ENCODE data around the gene AGO4. TPM values are rescaled to one million over a fixed set of nuclear protein-coding genes. Genes with fewer than 3 reads are reported as not detected.
A peak's percentile ranks its signal among the peaks of the same experiment; 100 is the strongest.

The AGO4 gene
- polyA plus RNA-seq, 3 donors: 20.0 to 46.9 (median 24.0) TPM

- no peaks in the 10 kb centered on the region for H3K9me3 Mint-ChIP-seq
- H3K27me3 Mint-ChIP-seq (ENCODE audit: low read depth in 3 of 3): peaks cover 0 to 2% (median 1%) of the 10 kb centered on the region in 3 donors
- intact Hi-C loops (cut with micrococcal nuclease): no loop called here
- no peaks in the 10 kb centered on the region for H3K9me3 ChIP-seq (replicated peaks in 1 of 2; ENCODE audit: control insufficient read depth in 1 of 2, insufficient read depth in 1 of 2, low read length in 2 of 2)
- H3K79me2 ChIP-seq (ENCODE audit: insufficient read depth, low read length): peaks cover 55% of the 10 kb centered on the region
- TF ChIP-seq CTCF (IDR thresholded peaks at IDR 0.05): no peak
- no peak for DNase-seq
- peak overlapping the region; percentile 94 for H3K4me2 ChIP-seq (replicated peaks; ENCODE audit: extremely low read depth, low read length, poor library complexity, severe bottlenecking)
- peak overlapping the region; percentile 76 to 77 for H3K27ac ChIP-seq (ENCODE audit: low read depth in 1 of 2, low read length in 2 of 2)
- H3K4me1 Mint-ChIP-seq: peaks cover 18% of the 10 kb centered on the region
- WGBS (ENCODE audit: insufficient coverage): 75% methylated on average over 4 of the region's 19 CpGs
- no peaks in the 10 kb centered on the region for H3K27me3 ChIP-seq (ENCODE audit: control insufficient read depth in 2 of 2, insufficient read depth in 2 of 2, low read length in 2 of 2)
- peak overlapping the region; percentile 81 to 91 (median 87) for H3K27ac Mint-ChIP-seq
- no peaks in the 10 kb centered on the region for H4K20me1 ChIP-seq (ENCODE audit: insufficient read depth, low read length)
- peak overlapping the region; percentile 97 for H2AFZ ChIP-seq (ENCODE audit: insufficient read depth, low read depth, low read length, poor library complexity, severe bottlenecking)
- H3K9ac ChIP-seq (ENCODE audit: insufficient read depth, low read length, poor library complexity, severe bottlenecking): peak overlapping the region; percentile 68
- H3K36me3 Mint-ChIP-seq: peaks cover 0 to 7% of the 10 kb centered on the region in 2 donors
- peak overlapping the region; percentile 85 to 95 (median 86) for H3K4me3 ChIP-seq (replicated peaks in 1 of 3; ENCODE audit: low read depth in 2 of 3, low read length in 3 of 3)
- peaks cover 9 to 11% of the 10 kb centered on the region in 2 donors for H3K4me1 ChIP-seq (ENCODE audit: control insufficient read depth in 1 of 2, insufficient read depth in 2 of 2, low read length in 2 of 2)
- peak overlapping the region; percentile 86 to 99 for H3K4me3 Mint-ChIP-seq
- H3K36me3 ChIP-seq (replicated peaks in 1 of 2; ENCODE audit: control insufficient read depth in 1 of 2, insufficient read depth in 2 of 2, low read length in 2 of 2): no peaks in the 10 kb centered on the region
Observed at GRCh38 chr1:35768350-35769187, 39.2 kb upstream of the AGO4 start.

- Mint-ChIP-seq H3K27me3 (ENCODE audit: low read depth in 3 of 3) (peaks cover 0 to 2% (median 1%) of the 10 kb centered on the region in 3 donors), H3K4me1 (peaks cover 16% of the 10 kb centered on the region), H3K9me3 (no peaks in the 10 kb centered on the region), H3K4me3 (peak overlapping the region; percentile 86 to 99), H3K36me3 (peaks cover 0 to 2% of the 10 kb centered on the region in 2 donors), H3K27ac (peak overlapping the region; percentile 81 to 91 (median 87))
- H3K4me1 ChIP-seq (ENCODE audit: control insufficient read depth in 1 of 2, insufficient read depth in 2 of 2, low read length in 2 of 2): peaks cover 9 to 11% of the 10 kb centered on the region in 2 donors
- H2AFZ ChIP-seq (ENCODE audit: insufficient read depth, low read depth, low read length, poor library complexity, severe bottlenecking): peak overlapping the region; percentile 97
- H3K36me3 ChIP-seq (replicated peaks in 1 of 2; ENCODE audit: control insufficient read depth in 1 of 2, insufficient read depth in 2 of 2, low read length in 2 of 2): no peaks in the 10 kb centered on the region
- WGBS (ENCODE audit: insufficient coverage): under 1% methylated on average over 58 of the region's 58 CpGs
- intact Hi-C loops (cut with micrococcal nuclease): no loop called here
- DNase-seq: peak; percentile 74 to 80 (median 75)
- peak overlapping the region; percentile 68 for H3K9ac ChIP-seq (ENCODE audit: insufficient read depth, low read length, poor library complexity, severe bottlenecking)
- no peaks in the 10 kb centered on the region for H3K27me3 ChIP-seq (ENCODE audit: control insufficient read depth in 2 of 2, insufficient read depth in 2 of 2, low read length in 2 of 2)
- peak overlapping the region; percentile 76 to 77 for H3K27ac ChIP-seq (ENCODE audit: low read depth in 1 of 2, low read length in 2 of 2)
- peaks cover 48% of the 10 kb centered on the region for H3K79me2 ChIP-seq (ENCODE audit: insufficient read depth, low read length)
- no peaks in the 10 kb centered on the region for H3K9me3 ChIP-seq (replicated peaks in 1 of 2; ENCODE audit: control insufficient read depth in 1 of 2, insufficient read depth in 1 of 2, low read length in 2 of 2)
- H4K20me1 ChIP-seq (ENCODE audit: insufficient read depth, low read length): no peaks in the 10 kb centered on the region
- H3K4me3 ChIP-seq (replicated peaks in 1 of 3; ENCODE audit: low read depth in 2 of 3, low read length in 3 of 3): peak overlapping the region; percentile 85 to 95 (median 86)
- TF ChIP-seq CTCF (IDR thresholded peaks at IDR 0.05): no peak
- peak overlapping the region; percentile 94 for H3K4me2 ChIP-seq (replicated peaks; ENCODE audit: extremely low read depth, low read length, poor library complexity, severe bottlenecking)
Observed at GRCh38 chr1:35769188-35769758, 38.5 kb upstream of the AGO4 start.

All from CD14-positive monocyte (primary cell).